Kidney epithelial cell (primary cell): Measurements from ENCODE around the gene SLK. TPM values are rescaled to one million over a fixed set of nuclear protein-coding genes. Genes with fewer than 3 reads are reported as not detected.

Source experiments
- DNase-seq: peaks from one replicate; pipeline ENCODE4 v3.0.0-alpha.2; 2010; ENCODE audit warnings: low read depth
- H3K27me3 ChIP-seq: 2 replicates; pipeline ENCODE4 v1.6.0; 2011; ENCODE audit warnings: low read length; ENCODE audit not compliant: control insufficient read depth, insufficient read depth
- H3K36me3 ChIP-seq: 2 replicates; pipeline ENCODE4 v1.5.1; 2011; ENCODE audit warnings: low read length; ENCODE audit not compliant: control insufficient read depth, insufficient read depth
- H3K4me3 ChIP-seq: 2 replicates; pipeline ENCODE4 v1.5.1; 2011; ENCODE audit warnings: low read depth, mild to moderate bottlenecking, control low read depth, low read length
- CTCF ChIP-seq: IDR thresholded peaks from 2 replicates; pipeline ENCODE4 v1.5.1; 2011; ENCODE audit warnings: mild to moderate bottlenecking, moderate library complexity, low read length, control low read depth, inconsistent platforms; ENCODE audit not compliant: insufficient read depth, poor library complexity, severe bottlenecking
- total RNA-seq: library from RNA; depleted of rRNA; stranded (reverse); fragments of >200 nt; gene quantifications from 2 replicates; pipeline ENCODE4 v1.2.3, GENCODE V29; 2015

Gene SLK
- total RNA-seq, 1 donor from 2014 or later, result 35.8 TPM

GRCh38 chr10:104014176-104014575 is 47.2 kb downstream of the SLK start:
- no peak for DNase-seq
- Histone ChIP-seq H3K4me3 (no peak overlapping the region), H3K36me3 (no peaks in the 10 kb centered on the region), H3K27me3 (no peaks in the 10 kb centered on the region)
- TF ChIP-seq CTCF, result no peak

- Histone ChIP-seq H3K4me3 (no peak overlapping the region), H3K27me3 (no peaks in the 10 kb centered on the region), H3K36me3 (no peaks in the 10 kb centered on the region)
- no peak for TF ChIP-seq CTCF
- no peak for DNase-seq
These were observed 49.7 kb downstream of the SLK start for GRCh38 chr10:104016661-104017060.

DNA sequence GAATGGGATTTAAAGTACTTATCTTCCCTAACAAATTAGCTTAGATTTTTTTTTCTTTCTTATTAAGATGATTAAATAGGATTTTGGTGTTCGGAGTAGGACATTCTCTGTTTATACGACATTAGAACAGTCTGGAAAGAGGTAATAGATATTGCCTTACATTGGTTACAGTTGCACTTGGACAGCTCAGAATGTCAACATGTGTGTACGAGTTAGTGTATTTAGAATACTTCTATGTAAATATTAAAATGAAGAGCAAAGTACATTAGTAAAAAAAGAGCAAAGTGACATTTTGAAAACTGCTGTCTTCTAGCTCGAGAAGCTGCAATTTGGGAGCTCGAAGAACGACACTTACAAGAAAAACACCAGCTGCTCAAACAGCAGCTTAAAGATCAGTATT is 51.5 kb downstream of the SLK start:
- Histone ChIP-seq H3K4me3 (no peak overlapping the region), H3K36me3 (peaks cover 1% of the 10 kb centered on the region), H3K27me3 (no peaks in the 10 kb centered on the region)
- TF ChIP-seq CTCF, result no peak
- no peak for DNase-seq

DNA sequence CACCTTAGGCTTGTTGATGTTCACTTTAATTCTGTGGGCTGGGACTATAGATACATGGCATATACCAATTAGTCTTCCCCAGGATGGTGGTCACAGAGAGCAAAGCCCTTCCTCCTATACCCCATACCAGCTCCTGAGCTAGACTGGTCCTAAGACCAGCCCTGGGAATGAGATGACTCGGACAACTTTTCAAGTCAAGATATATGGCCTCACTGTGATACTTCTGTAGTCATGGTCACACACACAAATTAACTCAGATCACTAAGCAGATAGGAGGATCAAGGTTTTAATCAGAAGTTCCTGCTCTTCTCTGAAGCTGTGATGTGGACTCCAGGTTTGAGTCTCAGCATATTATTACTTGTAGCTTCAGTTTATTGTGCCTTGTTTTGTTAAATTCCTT is 53.1 kb downstream of the SLK start:
- Histone ChIP-seq H3K36me3 (peaks cover 1% of the 10 kb centered on the region), H3K4me3 (no peak overlapping the region), H3K27me3 (no peaks in the 10 kb centered on the region)
- TF ChIP-seq CTCF, result no peak
- no peak for DNase-seq

- H3K36me3 ChIP-seq, result peaks cover 1% of the 10 kb centered on the region
These were observed 54.3 kb downstream of the SLK start for GRCh38 chr10:104021246-104021645.

GRCh38 chr10:104022026-104022425 is 55.1 kb downstream of the SLK start:
- Histone ChIP-seq H3K36me3 (peaks cover 1% of the 10 kb centered on the region), H3K4me3 (no peak overlapping the region), H3K27me3 (no peaks in the 10 kb centered on the region)
- DNase-seq, result no peak
- TF ChIP-seq CTCF, result no peak

More at GRCh38 chr10:104021246-104021645, 54.3 kb downstream of the SLK start:
- no peak for TF ChIP-seq CTCF
- Histone ChIP-seq H3K4me3 (no peak overlapping the region), H3K27me3 (no peaks in the 10 kb centered on the region)
- no peak for DNase-seq
